PFSK-1 (cell line): ENCODE results near the gene SCFD1.

ENCODE experiments used
- REST ChIP-seq, 2 experiments: IDR thresholded peaks; 2 replicates each; pipeline versions ENCODE4 v1.6.1 to v1.8.0; 2011 to 2012; ENCODE audit warnings: low read depth in 2 of 2, low read length in 2 of 2, control low read depth in 1 of 2, inconsistent platforms in 1 of 2, mild to moderate bottlenecking in 1 of 2, moderate library complexity in 1 of 2; ENCODE audit not compliant: insufficient read depth in 1 of 2
- SIN3A ChIP-seq: IDR thresholded peaks from 2 replicates; pipeline ENCODE4 v1.6.1; 2012; ENCODE audit warnings: mild to moderate bottlenecking, low read length, moderate library complexity, borderline replicate concordance; ENCODE audit not compliant: insufficient read depth

GRCh38 chr14:30706704-30707103 lies 84.6 kb downstream of the SCFD1 start:
- no peak for TF ChIP-seq SIN3A
- no peak for TF ChIP-seq REST (IDR thresholded peaks at IDR 0.05; ENCODE audit: insufficient read depth in 1 of 2, low read depth in 2 of 2, low read length in 2 of 2)
